ENCODE measurements around the gene HSPA2.

Gene HSPA2

GRCh38 chr14:64540208-64541202, at the start of gene HSPA2:
HSPA2 (plus strand) TSS chr14:64540741; CDS start chr14:64540850, 109 bp downstream.
- H3K9ac ChIP-seq (ENCODE audit: low read depth, low read length): peak within 1 kb of the TSS; percentile 75
- H3K4me1 ChIP-seq (ENCODE audit: control insufficient read depth, insufficient read depth, low read length): peaks cover under 1% of the 10 kb centered on the region
- H3K9me3 ChIP-seq (ENCODE audit: control insufficient read depth, insufficient read depth, low read length): peaks cover 4% of the 10 kb centered on the region
- H3K36me3 ChIP-seq (ENCODE audit: control insufficient read depth, insufficient read depth, low read length): peaks cover 8% of the 10 kb centered on the region
- peak within 1 kb of the TSS; percentile 78 for H3K4me3 ChIP-seq (ENCODE audit: low read depth, low read length)
- no peaks in the 10 kb centered on the region for H3K27me3 ChIP-seq (ENCODE audit: control insufficient read depth, insufficient read depth, low read length)

- H3K27me3 ChIP-seq (ENCODE audit: control insufficient read depth, insufficient read depth, low read length): no peaks in the 10 kb centered on the region
- no peak overlapping the region for H3K4me3 ChIP-seq (ENCODE audit: low read depth, low read length)
- H3K9ac ChIP-seq (ENCODE audit: low read depth, low read length): no peak overlapping the region
- no peaks in the 10 kb centered on the region for H3K9me3 ChIP-seq (ENCODE audit: control insufficient read depth, insufficient read depth, low read length)
- H3K36me3 ChIP-seq (ENCODE audit: control insufficient read depth, insufficient read depth, low read length): peaks cover 8% of the 10 kb centered on the region
- H3K4me1 ChIP-seq (ENCODE audit: control insufficient read depth, insufficient read depth, low read length): no peaks in the 10 kb centered on the region
Observed at GRCh38 chr14:64491637-64492036, 48.9 kb upstream of the HSPA2 start.

GRCh38 chr14:64493455-64493854, 47.1 kb upstream of the HSPA2 start:
- no peaks in the 10 kb centered on the region for H3K9me3 ChIP-seq (ENCODE audit: control insufficient read depth, insufficient read depth, low read length)
- no peaks in the 10 kb centered on the region for H3K4me1 ChIP-seq (ENCODE audit: control insufficient read depth, insufficient read depth, low read length)
- H3K9ac ChIP-seq (ENCODE audit: low read depth, low read length): no peak overlapping the region
- H3K36me3 ChIP-seq (ENCODE audit: control insufficient read depth, insufficient read depth, low read length): no peaks in the 10 kb centered on the region
- no peak overlapping the region for H3K4me3 ChIP-seq (ENCODE audit: low read depth, low read length)
- H3K27me3 ChIP-seq (ENCODE audit: control insufficient read depth, insufficient read depth, low read length): no peaks in the 10 kb centered on the region

- no peaks in the 10 kb centered on the region for H3K36me3 ChIP-seq (ENCODE audit: control insufficient read depth, insufficient read depth, low read length)
- no peaks in the 10 kb centered on the region for H3K4me1 ChIP-seq (ENCODE audit: control insufficient read depth, insufficient read depth, low read length)
- H3K27me3 ChIP-seq (ENCODE audit: control insufficient read depth, insufficient read depth, low read length): no peaks in the 10 kb centered on the region
- H3K4me3 ChIP-seq (ENCODE audit: low read depth, low read length): no peak overlapping the region
- no peak overlapping the region for H3K9ac ChIP-seq (ENCODE audit: low read depth, low read length)
- H3K9me3 ChIP-seq (ENCODE audit: control insufficient read depth, insufficient read depth, low read length): no peaks in the 10 kb centered on the region
Observed at GRCh38 chr14:64495252-64495651, 45.3 kb upstream of the HSPA2 start.

GRCh38 chr14:64496764-64497163, 43.8 kb upstream of the HSPA2 start:
- no peaks in the 10 kb centered on the region for H3K36me3 ChIP-seq (ENCODE audit: control insufficient read depth, insufficient read depth, low read length)
- no peak overlapping the region for H3K9ac ChIP-seq (ENCODE audit: low read depth, low read length)
- peaks cover 5% of the 10 kb centered on the region for H3K4me1 ChIP-seq (ENCODE audit: control insufficient read depth, insufficient read depth, low read length)
- no peaks in the 10 kb centered on the region for H3K27me3 ChIP-seq (ENCODE audit: control insufficient read depth, insufficient read depth, low read length)
- H3K9me3 ChIP-seq (ENCODE audit: control insufficient read depth, insufficient read depth, low read length): no peaks in the 10 kb centered on the region
- no peak overlapping the region for H3K4me3 ChIP-seq (ENCODE audit: low read depth, low read length)

GRCh38 chr14:64500088-64500487, 40.5 kb upstream of the HSPA2 start:
- no peak overlapping the region for H3K9ac ChIP-seq (ENCODE audit: low read depth, low read length)
- no peaks in the 10 kb centered on the region for H3K36me3 ChIP-seq (ENCODE audit: control insufficient read depth, insufficient read depth, low read length)
- no peaks in the 10 kb centered on the region for H3K9me3 ChIP-seq (ENCODE audit: control insufficient read depth, insufficient read depth, low read length)
- H3K4me1 ChIP-seq (ENCODE audit: control insufficient read depth, insufficient read depth, low read length): peaks cover 7% of the 10 kb centered on the region
- no peak overlapping the region for H3K4me3 ChIP-seq (ENCODE audit: low read depth, low read length)
- H3K27me3 ChIP-seq (ENCODE audit: control insufficient read depth, insufficient read depth, low read length): no peaks in the 10 kb centered on the region

GRCh38 chr14:64501411-64502171, 39.0 kb upstream of the HSPA2 start:
- Histone ChIP-seq H3K4me1 (ENCODE audit: control insufficient read depth, insufficient read depth, low read length) (peaks cover 7% of the 10 kb centered on the region), H3K36me3 (ENCODE audit: control insufficient read depth, insufficient read depth, low read length) (no peaks in the 10 kb centered on the region), H3K9ac (ENCODE audit: low read depth, low read length) (no peak overlapping the region), H3K27me3 (ENCODE audit: control insufficient read depth, insufficient read depth, low read length) (no peaks in the 10 kb centered on the region), H3K4me3 (ENCODE audit: low read depth, low read length) (no peak overlapping the region), H3K9me3 (ENCODE audit: control insufficient read depth, insufficient read depth, low read length) (no peaks in the 10 kb centered on the region)

- no peak overlapping the region for H3K9ac ChIP-seq (ENCODE audit: low read depth, low read length)
- H3K36me3 ChIP-seq (ENCODE audit: control insufficient read depth, insufficient read depth, low read length): no peaks in the 10 kb centered on the region
- no peaks in the 10 kb centered on the region for H3K9me3 ChIP-seq (ENCODE audit: control insufficient read depth, insufficient read depth, low read length)
- peaks cover 7% of the 10 kb centered on the region for H3K4me1 ChIP-seq (ENCODE audit: control insufficient read depth, insufficient read depth, low read length)
- no peaks in the 10 kb centered on the region for H3K27me3 ChIP-seq (ENCODE audit: control insufficient read depth, insufficient read depth, low read length)
- peak overlapping the region; percentile 74 for H3K4me3 ChIP-seq (ENCODE audit: low read depth, low read length)
Observed at GRCh38 chr14:64502456-64502855, 38.1 kb upstream of the HSPA2 start.

GRCh38 chr14:64502887-64503433, 37.6 kb upstream of the HSPA2 start:
- peak overlapping the region; percentile 88 for H3K9ac ChIP-seq (ENCODE audit: low read depth, low read length)
- H3K27me3 ChIP-seq (ENCODE audit: control insufficient read depth, insufficient read depth, low read length): no peaks in the 10 kb centered on the region
- peaks cover 7% of the 10 kb centered on the region for H3K4me1 ChIP-seq (ENCODE audit: control insufficient read depth, insufficient read depth, low read length)
- H3K36me3 ChIP-seq (ENCODE audit: control insufficient read depth, insufficient read depth, low read length): no peaks in the 10 kb centered on the region
- H3K4me3 ChIP-seq (ENCODE audit: low read depth, low read length): peak overlapping the region; percentile 74
- no peaks in the 10 kb centered on the region for H3K9me3 ChIP-seq (ENCODE audit: control insufficient read depth, insufficient read depth, low read length)

- Histone ChIP-seq H3K4me3 (ENCODE audit: low read depth, low read length) (peak within 1 kb of the TSS; percentile 74), H3K27me3 (ENCODE audit: control insufficient read depth, insufficient read depth, low read length) (no peaks in the 10 kb centered on the region), H3K36me3 (ENCODE audit: control insufficient read depth, insufficient read depth, low read length) (no peaks in the 10 kb centered on the region), H3K4me1 (ENCODE audit: control insufficient read depth, insufficient read depth, low read length) (peaks cover 7% of the 10 kb centered on the region), H3K9ac (ENCODE audit: low read depth, low read length) (peak within 1 kb of the TSS; percentile 88), H3K9me3 (ENCODE audit: control insufficient read depth, insufficient read depth, low read length) (no peaks in the 10 kb centered on the region)
Observed at GRCh38 chr14:64503434-64504309, 36.9 kb upstream of the HSPA2 start, which contains the start of gene ZBTB25. ZBTB25 (minus strand) TSS chr14:64503838; CDS start chr14:64490533, 13,305 bp downstream.

Data from iPS-15b (cell line).